ENCODE measurements around the gene NDST1. TPM values are rescaled to one million over a fixed set of nuclear protein-coding genes. Genes with fewer than 3 reads are reported as not detected.

Gene NDST1
- polyA plus RNA-seq, 1 of the 3 experiments (the other 2 are of a cell fraction): 29.2 TPM

DNA sequence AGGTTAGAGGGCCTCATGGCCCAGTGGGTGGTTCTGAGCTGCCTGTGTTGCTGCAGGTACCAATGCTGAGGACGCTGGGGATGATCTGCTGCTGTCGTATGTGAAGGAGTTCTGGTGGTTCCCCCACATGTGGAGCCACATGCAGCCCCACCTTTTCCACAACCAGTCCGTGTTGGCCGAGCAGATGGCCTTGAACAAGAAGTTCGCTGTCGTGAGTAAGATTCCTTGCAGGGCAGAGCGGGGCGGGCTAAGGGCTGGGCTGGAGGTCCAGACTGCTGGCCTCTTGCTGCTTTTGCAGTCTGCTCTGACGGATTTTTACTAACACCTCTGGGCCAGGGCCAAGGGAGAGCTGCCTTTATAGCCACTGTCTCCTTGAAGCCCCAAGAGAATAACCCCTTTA is 26.9 kb downstream of the NDST1 start:
- CTCF ChIA-PET: interaction anchor here (0.7 to 2.7 kb wide), 3 partner anchors 10 to 25 kb away, joined by 3 to 16 read pairs (median 11); no protein-coding TSS in a partner anchor
- Histone ChIP-seq H3F3A (replicated peaks; ENCODE audit: insufficient read depth) (peaks cover 7% of the 10 kb centered on the region), H3K4me1 (ENCODE audit: control insufficient read depth in 1 of 2, insufficient read depth in 2 of 2, low read depth in 1 of 2, low read length in 1 of 2) (no peaks in the 10 kb centered on the region), H2AFZ (ENCODE audit: low read depth) (no peak overlapping the region), H3K4me3 (ENCODE audit: low read depth in 2 of 2, low read length in 1 of 2) (no peak overlapping the region), H3K4me2 (no peak overlapping the region), H3K9me2 (no peaks in the 10 kb centered on the region), H3K36me3 (replicated peaks in 1 of 2; ENCODE audit: control insufficient read depth in 1 of 2, insufficient read depth in 2 of 2, low read length in 1 of 2) (peaks cover 43 to 51% of the 10 kb centered on the region in 2 experiments), H3K9ac (no peak overlapping the region), H3K27ac (ENCODE audit: low read depth in 2 of 2, low read length in 1 of 2) (no peak overlapping the region), H3K27me3 (ENCODE audit: insufficient read depth) (no peaks in the 10 kb centered on the region), H3K79me2 (ENCODE audit: insufficient read depth) (peaks cover 6% of the 10 kb centered on the region), H3K9me3 (no peaks in the 10 kb centered on the region), H4K20me1 (ENCODE audit: insufficient read depth) (peaks cover 4% of the 10 kb centered on the region; the same call in 1 of the 2 replicates)
- DNase-seq: no peak
- WGBS (ENCODE audit: low lambda C conversion rate): 86% methylated on average over 7 of the region's 9 CpGs
- TF ChIP-seq TAF1 (IDR thresholded peaks at IDR 0.05; ENCODE audit: borderline replicate concordance, low read depth, low read length) (no peak), RAD21 (IDR thresholded peaks at IDR 0.05; ENCODE audit: low read length) (no peak), TEAD4 (IDR thresholded peaks at IDR 0.05; ENCODE audit: borderline replicate concordance, insufficient read depth) (no peak), NRF1 (IDR thresholded peaks at IDR 0.05; ENCODE audit: low read depth, low read length) (no peak), GABPA (IDR thresholded peaks at IDR 0.05; ENCODE audit: low read depth) (no peak), RFX5 (IDR thresholded peaks at IDR 0.05; ENCODE audit: low read length) (no peak)
- POLR2A ChIA-PET: no interaction called here

DNA sequence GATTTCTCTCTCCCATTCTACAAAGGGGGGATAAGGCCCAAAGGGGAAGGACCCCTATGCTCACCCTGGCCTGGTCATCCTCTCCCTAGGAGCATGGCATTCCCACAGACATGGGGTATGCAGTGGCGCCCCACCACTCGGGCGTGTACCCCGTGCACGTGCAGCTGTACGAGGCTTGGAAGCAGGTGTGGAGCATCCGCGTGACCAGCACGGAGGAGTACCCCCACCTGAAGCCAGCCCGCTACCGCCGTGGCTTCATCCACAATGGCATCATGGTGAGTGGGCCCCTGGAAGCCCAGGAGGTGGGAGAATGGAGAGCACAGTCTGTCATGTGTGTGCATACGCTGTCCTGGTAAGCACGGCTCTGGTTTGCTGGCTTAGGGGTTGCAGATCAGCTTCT is 27.7 kb downstream of the NDST1 start:
- 95% methylated on average over 11 of the region's 14 CpGs for WGBS (ENCODE audit: low lambda C conversion rate)
- no peak overlapping the region for H3K4me2 ChIP-seq
- H3K27me3 ChIP-seq (ENCODE audit: insufficient read depth): no peaks in the 10 kb centered on the region
- peaks cover 0 to 6% of the 10 kb centered on the region in 2 experiments; a peak in 2 of 4 replicates for H3K4me1 ChIP-seq (ENCODE audit: control insufficient read depth in 1 of 2, insufficient read depth in 2 of 2, low read depth in 1 of 2, low read length in 1 of 2)
- H3F3A ChIP-seq (replicated peaks; ENCODE audit: insufficient read depth): peaks cover 13% of the 10 kb centered on the region
- no peak overlapping the region for H3K27ac ChIP-seq (ENCODE audit: low read depth in 2 of 2, low read length in 1 of 2)
- H3K4me3 ChIP-seq (ENCODE audit: low read depth in 2 of 2, low read length in 1 of 2): no peak overlapping the region
- no peak for DNase-seq
- H2AFZ ChIP-seq (ENCODE audit: low read depth): no peak overlapping the region
- no peaks in the 10 kb centered on the region for H4K20me1 ChIP-seq (ENCODE audit: insufficient read depth)
- TF ChIP-seq, protein P1, sequence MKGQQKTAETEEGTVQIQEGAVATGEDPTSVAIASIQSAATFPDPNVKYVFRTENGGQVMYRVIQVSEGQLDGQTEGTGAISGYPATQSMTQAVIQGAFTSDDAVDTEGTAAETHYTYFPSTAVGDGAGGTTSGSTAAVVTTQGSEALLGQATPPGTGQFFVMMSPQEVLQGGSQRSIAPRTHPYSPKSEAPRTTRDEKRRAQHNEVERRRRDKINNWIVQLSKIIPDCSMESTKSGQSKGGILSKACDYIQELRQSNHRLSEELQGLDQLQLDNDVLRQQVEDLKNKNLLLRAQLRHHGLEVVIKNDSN (IDR thresholded peaks at IDR 0.05; ENCODE audit: borderline replicate concordance, low read depth): no peak
- TF ChIP-seq, protein P2, sequence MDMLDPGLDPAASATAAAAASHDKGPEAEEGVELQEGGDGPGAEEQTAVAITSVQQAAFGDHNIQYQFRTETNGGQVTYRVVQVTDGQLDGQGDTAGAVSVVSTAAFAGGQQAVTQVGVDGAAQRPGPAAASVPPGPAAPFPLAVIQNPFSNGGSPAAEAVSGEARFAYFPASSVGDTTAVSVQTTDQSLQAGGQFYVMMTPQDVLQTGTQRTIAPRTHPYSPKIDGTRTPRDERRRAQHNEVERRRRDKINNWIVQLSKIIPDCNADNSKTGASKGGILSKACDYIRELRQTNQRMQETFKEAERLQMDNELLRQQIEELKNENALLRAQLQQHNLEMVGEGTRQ (IDR thresholded peaks at IDR 0.05; ENCODE audit: borderline replicate concordance, low read depth, low read length): no peak
- TF ChIP-seq FOSL2 (IDR thresholded peaks at IDR 0.05; ENCODE audit: borderline replicate concordance, low read depth): no peak
- no peak for TF ChIP-seq SMC3 (IDR thresholded peaks at IDR 0.05; ENCODE audit: low read depth, low read length)
- no peak for TF ChIP-seq NFIC (IDR thresholded peaks at IDR 0.05; ENCODE audit: borderline replicate concordance)
- no peak for TF ChIP-seq TEAD4 (IDR thresholded peaks at IDR 0.05; ENCODE audit: borderline replicate concordance, insufficient read depth)
- H3K36me3 ChIP-seq (replicated peaks in 1 of 2; ENCODE audit: control insufficient read depth in 1 of 2, insufficient read depth in 2 of 2, low read length in 1 of 2): peaks cover 49 to 57% of the 10 kb centered on the region in 2 experiments
- ChIA-PET CTCF (interaction anchor here (0.7 to 2.7 kb wide), 4 partner anchors 9 to 37 kb away, joined by 3 to 16 read pairs (median 8); no protein-coding TSS in a partner anchor), POLR2A (no interaction called here)
- H3K9me3 ChIP-seq: no peaks in the 10 kb centered on the region
- H3K9ac ChIP-seq: no peak overlapping the region
- no peaks in the 10 kb centered on the region for H3K9me2 ChIP-seq
- H3K79me2 ChIP-seq (ENCODE audit: insufficient read depth): peaks cover 6% of the 10 kb centered on the region; the same call in 1 of the 2 replicates
